Measurements from ENCODE around the gene DPY19L2.

The DPY19L2 gene

DNA sequence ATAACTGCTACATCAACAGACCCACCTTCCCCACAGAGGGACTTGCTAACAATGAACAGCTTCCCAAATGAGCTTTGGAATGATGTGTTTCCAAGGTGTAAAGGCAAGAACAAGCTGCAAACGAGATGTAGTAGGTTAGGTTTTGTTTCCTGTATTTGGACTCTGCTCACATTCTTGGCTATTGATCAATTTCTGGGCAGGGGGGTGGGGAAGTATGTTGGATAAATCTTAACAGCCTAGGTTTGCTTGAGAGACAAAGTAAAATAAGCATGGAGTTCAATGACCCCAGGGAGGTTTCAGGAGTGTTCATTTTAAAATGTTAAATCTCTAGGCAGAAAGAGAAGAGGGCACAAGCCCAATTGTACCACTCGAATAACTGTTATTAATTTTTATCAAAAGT lies 146.6 kb downstream of the DPY19L2 start:
- DNase-seq, result no peak

Data from CD4-positive, alpha-beta T cell treated with Interferon gamma for 1 hour (primary cell).